ENCODE results near the gene ASB10. TPM values are rescaled to one million over a fixed set of nuclear protein-coding genes. Genes with fewer than 3 reads are reported as not detected.

The ASB10 gene
- total and polyA plus RNA-seq, 7 experiments from 2014 or later, result not detected

DNA sequence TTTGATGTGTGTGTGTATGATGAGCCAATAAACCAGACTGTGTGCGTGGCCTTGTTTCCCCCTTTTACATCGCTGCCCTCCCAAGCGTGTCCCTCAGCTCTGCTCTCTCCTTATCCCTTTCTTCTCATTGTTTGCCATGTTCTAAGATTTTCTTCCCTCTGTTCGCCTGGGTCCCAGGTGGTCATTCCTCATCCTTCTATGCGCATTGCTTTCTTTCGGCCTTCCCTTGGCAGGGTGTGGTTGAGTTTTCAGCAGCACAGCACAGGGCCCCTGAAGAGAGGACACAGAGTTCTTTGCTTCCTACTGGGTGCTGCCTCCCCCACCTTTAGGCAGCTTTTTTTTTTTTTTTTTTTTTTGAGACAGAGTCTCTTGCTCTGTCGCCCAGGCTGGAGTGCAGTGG, 42.7 kb downstream of the ASB10 start:
- no peak overlapping the region for H3K27ac Mint-ChIP-seq
- POLR2A ChIA-PET, result interaction anchor here (1.1 kb wide), 1 partner anchor 197 kb away, joined by 3 read pairs; no protein-coding TSS in a partner anchor
- H3K9me3 Mint-ChIP-seq, result no peaks in the 10 kb centered on the region
- DNase-seq, result no peak
- H3K4me1 Mint-ChIP-seq, result no peaks in the 10 kb centered on the region
- Histone ChIP-seq H3K36me3 (ENCODE audit: control insufficient read depth in 2 of 3, insufficient read depth in 3 of 3, low read length in 3 of 3) (peaks cover 0 to 10% (median 0%) of the 10 kb centered on the region in 3 experiments), H3K27ac (ENCODE audit: low read depth, low read length) (no peak overlapping the region), H3K9me3 (ENCODE audit: control insufficient read depth in 2 of 3, low read length in 3 of 3) (no peaks in the 10 kb centered on the region), H3K27me3 (ENCODE audit: control insufficient read depth in 2 of 2, insufficient read depth in 2 of 2, low read length in 2 of 2) (no peaks in the 10 kb centered on the region), H3K4me1 (ENCODE audit: control insufficient read depth in 2 of 2, insufficient read depth in 2 of 2, low read length in 2 of 2) (no peaks in the 10 kb centered on the region), H3K4me3 (ENCODE audit: low read length) (no peak overlapping the region)
- H3K4me3 Mint-ChIP-seq, result no peak overlapping the region
- peaks cover 0 to 9% (median 5%) of the 10 kb centered on the region in 5 donors for H3K36me3 Mint-ChIP-seq
- peaks cover 0 to 13% (median 5%) of the 10 kb centered on the region in 5 donors for H3K27me3 Mint-ChIP-seq
- ATAC-seq, result no peak
- CTCF ChIA-PET, result interaction anchor here (0.6 kb wide), 1 partner anchor 20 kb away, joined by 3 read pairs; no protein-coding TSS in a partner anchor
- intact Hi-C loops (cut with micrococcal nuclease), result no loop called here

- no peaks in the 10 kb centered on the region for H3K9me3 Mint-ChIP-seq
- no peak overlapping the region for H3K4me3 Mint-ChIP-seq
- peaks cover 0 to 8% (median 0%) of the 10 kb centered on the region in 5 donors for H3K27me3 Mint-ChIP-seq
- ATAC-seq, result no peak
- H3K27ac ChIP-seq (ENCODE audit: low read depth, low read length), result no peak overlapping the region
- CTCF ChIA-PET, result interaction anchor here (0.6 kb wide), 1 partner anchor 19 kb away, joined by 3 read pairs; no protein-coding TSS in a partner anchor
- no peak overlapping the region for H3K4me3 ChIP-seq (ENCODE audit: low read length)
- H3K9me3 ChIP-seq (ENCODE audit: control insufficient read depth in 2 of 3, low read length in 3 of 3), result no peaks in the 10 kb centered on the region
- no peaks in the 10 kb centered on the region for H3K4me1 Mint-ChIP-seq
- POLR2A ChIA-PET, result interaction anchor here (1.1 kb wide), 1 partner anchor 198 kb away, joined by 3 read pairs; no protein-coding TSS in a partner anchor
- no peaks in the 10 kb centered on the region for H3K4me1 ChIP-seq (ENCODE audit: control insufficient read depth in 2 of 2, insufficient read depth in 2 of 2, low read length in 2 of 2)
- peak overlapping the region in 1 of 9 donors; percentile 31 for H3K27ac Mint-ChIP-seq
- intact Hi-C loops (cut with micrococcal nuclease), result no loop called here
- no peak for DNase-seq
- peaks cover 0 to 10% (median 0%) of the 10 kb centered on the region in 3 experiments for H3K36me3 ChIP-seq (ENCODE audit: control insufficient read depth in 2 of 3, insufficient read depth in 3 of 3, low read length in 3 of 3)
- peaks cover 0 to 9% (median 6%) of the 10 kb centered on the region in 5 donors for H3K36me3 Mint-ChIP-seq
- H3K27me3 ChIP-seq (ENCODE audit: control insufficient read depth in 2 of 2, insufficient read depth in 2 of 2, low read length in 2 of 2), result no peaks in the 10 kb centered on the region
These were observed 43.6 kb downstream of the ASB10 start for GRCh38 chr7:151143261-151144015.

DNA sequence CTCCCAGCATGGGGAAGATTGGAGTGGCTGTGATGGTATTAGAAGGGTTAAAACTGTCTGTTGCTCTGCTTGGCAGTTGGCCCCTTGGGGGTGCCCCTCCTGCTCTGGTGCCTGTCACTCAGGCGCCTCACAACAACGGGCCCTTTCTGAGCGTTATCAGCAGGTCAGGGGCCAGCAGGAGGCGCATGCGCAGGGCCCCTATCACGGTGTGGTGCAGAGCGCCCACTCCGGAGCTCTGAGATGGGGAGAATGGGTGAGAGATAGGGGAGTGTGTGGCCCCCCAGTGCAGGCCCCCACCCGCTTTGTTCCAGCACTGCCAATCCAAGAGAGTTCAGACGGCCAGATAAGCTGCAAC, 44.4 kb downstream of the ASB10 start:
- ChIA-PET POLR2A (no interaction called here), CTCF (no interaction called here)
- Histone ChIP-seq H3K4me3 (ENCODE audit: low read length) (no peak overlapping the region), H3K27ac (ENCODE audit: low read depth, low read length) (no peak overlapping the region), H3K9me3 (ENCODE audit: control insufficient read depth in 2 of 3, low read length in 3 of 3) (no peaks in the 10 kb centered on the region), H3K36me3 (ENCODE audit: control insufficient read depth in 2 of 3, insufficient read depth in 3 of 3, low read length in 3 of 3) (peaks cover 0 to 10% (median 0%) of the 10 kb centered on the region in 3 experiments), H3K27me3 (ENCODE audit: control insufficient read depth in 2 of 2, insufficient read depth in 2 of 2, low read length in 2 of 2) (no peaks in the 10 kb centered on the region), H3K4me1 (ENCODE audit: control insufficient read depth in 2 of 2, insufficient read depth in 2 of 2, low read length in 2 of 2) (no peaks in the 10 kb centered on the region)
- Mint-ChIP-seq H3K27ac (no peak overlapping the region), H3K36me3 (peaks cover 0 to 9% (median 6%) of the 10 kb centered on the region in 5 donors), H3K4me3 (no peak overlapping the region), H3K4me1 (no peaks in the 10 kb centered on the region), H3K9me3 (no peaks in the 10 kb centered on the region), H3K27me3 (peaks cover 0 to 4% (median 0%) of the 10 kb centered on the region in 5 donors)
- ATAC-seq (no peak), DNase-seq (no peak)
- intact Hi-C loops (cut with micrococcal nuclease), result no loop called here

- H3K27me3 ChIP-seq (ENCODE audit: control insufficient read depth in 2 of 2, insufficient read depth in 2 of 2, low read length in 2 of 2), result no peaks in the 10 kb centered on the region
- H3K36me3 ChIP-seq (ENCODE audit: control insufficient read depth in 2 of 3, insufficient read depth in 3 of 3, low read length in 3 of 3), result peaks cover 0 to 10% (median 0%) of the 10 kb centered on the region in 3 experiments
- H3K4me1 Mint-ChIP-seq, result no peaks in the 10 kb centered on the region
- ATAC-seq (no peak), DNase-seq (no peak)
- H3K36me3 Mint-ChIP-seq, result peaks cover 0 to 9% (median 6%) of the 10 kb centered on the region in 5 donors
- no peaks in the 10 kb centered on the region for H3K9me3 ChIP-seq (ENCODE audit: control insufficient read depth in 2 of 3, low read length in 3 of 3)
- H3K4me3 ChIP-seq (ENCODE audit: low read length), result no peak overlapping the region
- no peak overlapping the region for H3K4me3 Mint-ChIP-seq
- H3K27me3 Mint-ChIP-seq, result peaks cover 0 to 1% (median 0%) of the 10 kb centered on the region in 5 donors
- H3K27ac ChIP-seq (ENCODE audit: low read depth, low read length), result no peak overlapping the region
- intact Hi-C loops (cut with micrococcal nuclease), result no loop called here
- H3K27ac Mint-ChIP-seq, result no peak overlapping the region
- CTCF ChIA-PET, result no interaction called here
- no peaks in the 10 kb centered on the region for H3K4me1 ChIP-seq (ENCODE audit: control insufficient read depth in 2 of 2, insufficient read depth in 2 of 2, low read length in 2 of 2)
- no peaks in the 10 kb centered on the region for H3K9me3 Mint-ChIP-seq
- POLR2A ChIA-PET, result no interaction called here
These were observed 45.0 kb downstream of the ASB10 start for GRCh38 chr7:151141855-151142685.

- ATAC-seq, result no peak
- ChIA-PET POLR2A (no interaction called here), CTCF (no interaction called here)
- no peak overlapping the region for H3K27ac ChIP-seq (ENCODE audit: low read depth, low read length)
- peak in 1 of 9 donors; percentile 2 for DNase-seq
- H3K36me3 ChIP-seq (ENCODE audit: control insufficient read depth in 2 of 3, insufficient read depth in 3 of 3, low read length in 3 of 3), result peaks cover 0 to 10% (median 0%) of the 10 kb centered on the region in 3 experiments
- no peaks in the 10 kb centered on the region for H3K4me1 ChIP-seq (ENCODE audit: control insufficient read depth in 2 of 2, insufficient read depth in 2 of 2, low read length in 2 of 2)
- Mint-ChIP-seq H3K27ac (no peak overlapping the region), H3K27me3 (no peaks in the 10 kb centered on the region), H3K4me3 (no peak overlapping the region), H3K36me3 (peaks cover 0 to 10% (median 6%) of the 10 kb centered on the region in 5 donors), H3K4me1 (no peaks in the 10 kb centered on the region), H3K9me3 (no peaks in the 10 kb centered on the region)
- no peaks in the 10 kb centered on the region for H3K9me3 ChIP-seq (ENCODE audit: control insufficient read depth in 2 of 3, low read length in 3 of 3)
- H3K27me3 ChIP-seq (ENCODE audit: control insufficient read depth in 2 of 2, insufficient read depth in 2 of 2, low read length in 2 of 2), result no peaks in the 10 kb centered on the region
- no peak overlapping the region for H3K4me3 ChIP-seq (ENCODE audit: low read length)
- intact Hi-C loops (cut with micrococcal nuclease), result no loop called here
These were observed 45.7 kb downstream of the ASB10 start for GRCh38 chr7:151141311-151141854.

DNA sequence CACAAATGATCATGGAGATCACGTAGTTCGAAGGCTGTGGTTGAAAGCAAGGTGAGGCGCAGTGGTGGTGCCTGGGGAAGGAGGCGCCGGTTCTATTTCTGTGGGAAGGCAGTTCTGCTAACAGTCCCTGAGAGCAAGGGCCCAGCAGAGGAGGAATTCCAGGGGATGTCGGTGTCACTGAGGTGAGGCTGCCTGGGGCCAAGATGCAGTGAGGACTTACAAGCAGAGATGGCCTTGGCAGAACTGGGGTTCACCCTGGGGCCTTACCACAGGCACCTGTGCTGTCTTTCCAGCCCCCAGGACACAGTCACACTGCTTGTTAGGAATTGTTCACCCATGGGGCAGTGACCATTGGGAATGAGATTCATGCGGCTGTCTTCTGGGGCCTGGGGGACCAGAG, 46.2 kb downstream of the ASB10 start:
- Mint-ChIP-seq H3K36me3 (peaks cover 0 to 13% (median 6%) of the 10 kb centered on the region in 5 donors), H3K27ac (no peak overlapping the region), H3K9me3 (no peaks in the 10 kb centered on the region), H3K27me3 (no peaks in the 10 kb centered on the region), H3K4me3 (no peak overlapping the region), H3K4me1 (no peaks in the 10 kb centered on the region)
- intact Hi-C loops (cut with micrococcal nuclease), result no loop called here
- ChIA-PET CTCF (no interaction called here), POLR2A (no interaction called here)
- H3K36me3 ChIP-seq (ENCODE audit: control insufficient read depth in 2 of 3, insufficient read depth in 3 of 3, low read length in 3 of 3), result peaks cover 0 to 11% (median 0%) of the 10 kb centered on the region in 3 experiments
- DNase-seq (peak in 1 of 9 donors; percentile 16), ATAC-seq (no peak)
- no peak overlapping the region for H3K4me3 ChIP-seq (ENCODE audit: low read length)
- H3K9me3 ChIP-seq (ENCODE audit: control insufficient read depth in 2 of 3, low read length in 3 of 3), result no peaks in the 10 kb centered on the region
- H3K27ac ChIP-seq (ENCODE audit: low read depth, low read length), result no peak overlapping the region
- no peaks in the 10 kb centered on the region for H3K27me3 ChIP-seq (ENCODE audit: control insufficient read depth in 2 of 2, insufficient read depth in 2 of 2, low read length in 2 of 2)
- H3K4me1 ChIP-seq (ENCODE audit: control insufficient read depth in 2 of 2, insufficient read depth in 2 of 2, low read length in 2 of 2), result no peaks in the 10 kb centered on the region

All from naive thymus-derived CD4-positive, alpha-beta T cell (primary cell).